GM23338 (cell line): ENCODE measurements around the gene NSG2. TPM values are rescaled to one million over a fixed set of nuclear protein-coding genes. Genes with fewer than 3 reads are reported as not detected.

Experiments
- ATAC-seq: fragments of 200-7000 bp; cut with Tn5 transposase; 3 replicates; pipeline ENCODE4 v1.9.1; 2020
- DNase-seq: peaks from one replicate; pipeline ENCODE4 v3.0.0-alpha.2; 2015; ENCODE audit warnings: low spot score
- H2AFZ ChIP-seq: fragments of 200-600 bp; sonication (generic); 2 replicates; pipeline ENCODE4 v1.8.0; 2016; ENCODE audit warnings: antibody characterized with exemption, mild to moderate bottlenecking, moderate library complexity
- H3F3A ChIP-seq: fragments of 200-600 bp; sonication (generic); replicated peaks from 2 replicates; pipeline ENCODE4 v1.8.0; 2017; ENCODE audit warnings: antibody characterized with exemption, mixed run types, low read depth
- H3K27ac ChIP-seq: fragments of 200-600 bp; sonication (generic); 2 replicates; pipeline ENCODE4 v1.6.1; 2016; ENCODE audit warnings: low read depth
- H3K27me3 ChIP-seq: fragments of 200-600 bp; sonication (generic); 2 replicates; pipeline ENCODE4 v1.8.0; 2016; ENCODE audit warnings: mild to moderate bottlenecking, mixed run types, moderate library complexity; ENCODE audit not compliant: insufficient read depth
- H3K36me3 ChIP-seq: fragments of 200-600 bp; sonication (generic); 2 replicates; pipeline ENCODE4 v1.8.0; 2016; ENCODE audit warnings: mild to moderate bottlenecking; ENCODE audit not compliant: insufficient read depth
- H3K4me1 ChIP-seq: fragments of 200-600 bp; sonication (generic); 2 replicates; pipeline ENCODE4 v1.8.0; 2016; ENCODE audit warnings: mild to moderate bottlenecking, moderate library complexity; ENCODE audit not compliant: insufficient read depth
- H3K4me2 ChIP-seq: fragments of 200-600 bp; sonication (generic); 2 replicates; pipeline ENCODE4 v1.7.1; 2017; ENCODE audit warnings: mixed run types
- H3K4me3 ChIP-seq: fragments of 200-600 bp; sonication (generic); 2 replicates; pipeline ENCODE4 v1.6.1; 2016; ENCODE audit warnings: mixed run types
- H3K79me2 ChIP-seq: fragments of 200-600 bp; sonication (generic); replicated peaks from 2 replicates; pipeline ENCODE4 v1.8.0; 2017; ENCODE audit warnings: mild to moderate bottlenecking; ENCODE audit not compliant: insufficient read depth
- H3K9me2 ChIP-seq: fragments of 200-600 bp; sonication (generic); 2 replicates; pipeline ENCODE4 v1.8.0; 2017; ENCODE audit not compliant: insufficient read depth
- H4K20me1 ChIP-seq: fragments of 200-600 bp; sonication (generic); replicated peaks from 2 replicates; pipeline ENCODE4 v1.8.0; 2017; ENCODE audit warnings: mild to moderate bottlenecking; ENCODE audit not compliant: insufficient read depth
- H3K27ac Mint-ChIP-seq: 2 replicates; pipeline ENCODE4 v1.8.0; 2020; ENCODE audit warnings: inconsistent platforms, mild to moderate bottlenecking, moderate library complexity, mixed read lengths
- H3K27me3 Mint-ChIP-seq: 3 replicates; pipeline ENCODE4 v1.8.0; 2022; ENCODE audit warnings: low read depth, mild to moderate bottlenecking, moderate library complexity, mixed read lengths, inconsistent platforms; ENCODE audit not compliant: insufficient read depth, poor library complexity
- H3K36me3 Mint-ChIP-seq: 3 replicates; pipeline ENCODE4 v1.8.0; 2021; ENCODE audit warnings: low read depth, mild to moderate bottlenecking, inconsistent platforms, moderate library complexity, mixed read lengths
- H3K4me1 Mint-ChIP-seq: 3 replicates; pipeline ENCODE4 v1.8.0; 2020; ENCODE audit warnings: mild to moderate bottlenecking, inconsistent platforms, mixed read lengths
- H3K4me3 Mint-ChIP-seq: 3 replicates; pipeline ENCODE4 v1.8.0; 2021; ENCODE audit warnings: moderate library complexity, mild to moderate bottlenecking, inconsistent platforms, mixed read lengths
- H3K9me3 Mint-ChIP-seq: 3 replicates; pipeline ENCODE4 v1.8.0; 2020; ENCODE audit warnings: moderate library complexity, mild to moderate bottlenecking, inconsistent platforms, mixed read lengths
- EZH2 ChIP-seq: fragments of 200-600 bp; sonication (generic); IDR thresholded peaks from one replicate; pipeline ENCODE4 v1.8.0; 2017; ENCODE audit warnings: antibody characterized with exemption, mild to moderate bottlenecking, low read depth; ENCODE audit not compliant: unreplicated experiment
- EZH2phosphoT487 ChIP-seq: fragments of 200-600 bp; sonication (generic); IDR thresholded peaks from one replicate; pipeline ENCODE4 v1.8.1; 2018; ENCODE audit warnings: antibody characterized with exemption; ENCODE audit not compliant: unreplicated experiment
- POLR2AphosphoS5 ChIP-seq: IDR thresholded peaks from 2 replicates; pipeline ENCODE4 v1.6.1; 2016; ENCODE audit warnings: antibody characterized with exemption, low read depth
- REST ChIP-seq: IDR thresholded peaks from one replicate; pipeline ENCODE4 v1.6.1; 2018; ENCODE audit warnings: antibody characterized with exemption; ENCODE audit not compliant: unreplicated experiment
- STAT1 ChIP-seq: IDR thresholded peaks from one replicate; pipeline ENCODE4 v1.6.1; 2016; ENCODE audit warnings: antibody characterized with exemption; ENCODE audit not compliant: unreplicated experiment
- ZNF114 ChIP-seq: fragments of 250-450 bp; sonication (Bioruptor Pico); IDR thresholded peaks from 2 replicates; pipeline ENCODE4 v1.5.0; 2020; ENCODE audit warnings: mild to moderate bottlenecking, moderate library complexity
- ZNF331 ChIP-seq: fragments of 250-450 bp; sonication (Bioruptor Pico); IDR thresholded peaks from 2 replicates; pipeline ENCODE4 v1.5.0; 2020; ENCODE audit warnings: low read depth, mild to moderate bottlenecking, moderate library complexity
- ZNF462 ChIP-seq: fragments of 250-450 bp; sonication (Bioruptor Pico); IDR thresholded peaks from 2 replicates; pipeline ENCODE4 v1.5.0; 2020; ENCODE audit warnings: mild to moderate bottlenecking, moderate library complexity
- polyA plus RNA-seq: library from polyadenylated mRNA; unstranded; fragments of >200 nt; fragmentation: Nextera tagmentation; extraction: Ambion mirVana; gene quantifications from 2 replicates; pipeline ENCODE4 v1.2.1, GENCODE V29; 2016
- total RNA-seq: library from RNA; depleted of rRNA; stranded (reverse); fragments of >200 nt; shearing (Covaris generic); gene quantifications from 2 replicates; pipeline ENCODE4 v1.2.3, GENCODE V29; 2014

The NSG2 gene
- total and polyA plus RNA-seq, 2 experiments from 2014 or later, result 0.16 TPM; not detected in 1

GRCh38 chr5:174008922-174009321 is 36.6 kb upstream of the NSG2 start:
- H3K4me2 ChIP-seq, result no peak overlapping the region
- Mint-ChIP-seq H3K4me1 (no peaks in the 10 kb centered on the region), H3K4me3 (no peak overlapping the region), H3K27me3 (no peaks in the 10 kb centered on the region), H3K36me3 (no peaks in the 10 kb centered on the region), H3K27ac (no peak overlapping the region), H3K9me3 (peaks cover 3% of the 10 kb centered on the region; the same call in 1 of the 3 replicates)
- ATAC-seq (no peak), DNase-seq (no peak)
- no peak overlapping the region for H2AFZ ChIP-seq
- no peak overlapping the region for H3K4me3 ChIP-seq
- no peaks in the 10 kb centered on the region for H3K36me3 ChIP-seq
- no peaks in the 10 kb centered on the region for H3K27me3 ChIP-seq
- H3K27ac ChIP-seq, result no peak overlapping the region
- H3K9me2 ChIP-seq, result no peaks in the 10 kb centered on the region
- no peaks in the 10 kb centered on the region for H3K4me1 ChIP-seq
- no peaks in the 10 kb centered on the region for H3K79me2 ChIP-seq
- TF ChIP-seq ZNF114 (CRISPR knock-in tag), result no peak
- no peak for TF ChIP-seq EZH2phosphoT487
- no peak for TF ChIP-seq EZH2
- no peak for TF ChIP-seq ZNF331 (CRISPR knock-in tag)
- no peak for TF ChIP-seq STAT1
- no peak for TF ChIP-seq POLR2AphosphoS5
- no peak for TF ChIP-seq REST
- no peak for TF ChIP-seq ZNF462 (CRISPR knock-in tag)
- H4K20me1 ChIP-seq, result no peaks in the 10 kb centered on the region
- no peaks in the 10 kb centered on the region for H3F3A ChIP-seq
